GM19238 (cell line): Measurements from ENCODE around the gene FCHSD2.
"Not testable (repeated sequence)": the region's sequence is repeated elsewhere in the genome, so short reads cannot be mapped to it uniquely, and the experiment has no call there.

Experiments
- DNase-seq: peaks from one replicate; pipeline ENCODE4 v3.0.0; 2011; ENCODE audit warnings: low spot score; ENCODE audit not compliant: insufficient read length

The FCHSD2 gene

DNA sequence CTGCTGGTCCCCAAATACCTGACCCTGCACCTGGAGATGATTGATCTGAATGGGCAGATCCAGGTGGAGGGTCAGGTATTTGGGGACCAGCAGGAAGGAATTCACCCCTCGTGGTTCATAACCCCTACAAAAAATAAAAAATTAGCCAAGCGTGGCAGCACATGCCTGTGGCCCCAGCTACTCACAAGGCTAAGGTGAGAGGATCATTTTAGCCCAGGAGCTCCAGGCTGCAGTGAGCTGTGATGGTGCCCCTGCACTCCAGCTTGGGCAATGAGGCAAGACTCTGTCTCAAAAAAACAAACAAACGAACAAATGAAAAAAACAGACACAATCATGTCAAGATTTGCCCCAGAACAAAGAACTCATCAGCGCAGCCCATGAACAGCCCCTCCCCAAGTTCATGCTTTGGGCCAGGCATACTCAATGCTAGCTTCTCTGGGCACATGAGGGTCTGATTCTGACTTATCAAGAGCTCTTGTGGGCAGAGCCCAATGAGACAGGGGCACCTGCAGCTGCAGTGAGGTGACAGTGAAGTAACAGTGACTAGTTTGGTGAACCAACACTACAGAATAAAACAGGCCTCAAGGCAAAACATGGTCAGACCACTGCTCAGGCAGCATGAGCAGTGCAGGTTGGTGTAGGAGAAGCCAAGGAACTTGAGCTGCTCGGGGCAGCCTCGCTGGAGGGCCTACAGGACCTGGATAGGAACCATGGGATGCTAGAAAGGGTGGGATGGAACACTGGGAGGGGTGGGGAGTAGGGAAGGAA lies 10.2 kb upstream of the FCHSD2 start:
- no peak for DNase-seq

DNA sequence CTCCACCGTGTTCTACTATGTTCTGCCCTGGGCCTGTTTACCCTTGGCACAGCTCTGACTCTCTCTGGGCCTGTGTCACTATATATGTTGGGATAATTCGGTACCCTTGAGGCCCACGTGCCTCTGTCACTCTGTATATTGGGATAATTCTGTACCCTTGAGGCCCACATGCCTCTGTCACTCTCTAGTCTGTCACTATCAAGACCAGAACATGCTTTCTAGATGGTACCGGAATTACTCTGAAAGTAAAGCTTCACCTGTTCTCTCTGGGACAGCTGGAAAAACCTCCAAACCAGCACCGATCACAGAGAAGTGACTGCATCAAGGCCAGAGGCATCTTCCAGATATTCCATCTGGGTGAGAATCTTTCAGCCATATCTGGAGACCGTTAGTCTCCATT lies 9.3 kb upstream of the FCHSD2 start:
- DNase-seq: no peak

- no peak for DNase-seq
These were observed 7.0 kb upstream of the FCHSD2 start for GRCh38 chr11:73149105-73149504.

- no peak for DNase-seq
These were observed 5.9 kb upstream of the FCHSD2 start for GRCh38 chr11:73147771-73148681.

- DNase-seq: no peak
These were observed 4.0 kb upstream of the FCHSD2 start for GRCh38 chr11:73145986-73146575.

GRCh38 chr11:73143126-73143838 lies 1.2 kb upstream of the FCHSD2 start:
- no peak for DNase-seq

DNA sequence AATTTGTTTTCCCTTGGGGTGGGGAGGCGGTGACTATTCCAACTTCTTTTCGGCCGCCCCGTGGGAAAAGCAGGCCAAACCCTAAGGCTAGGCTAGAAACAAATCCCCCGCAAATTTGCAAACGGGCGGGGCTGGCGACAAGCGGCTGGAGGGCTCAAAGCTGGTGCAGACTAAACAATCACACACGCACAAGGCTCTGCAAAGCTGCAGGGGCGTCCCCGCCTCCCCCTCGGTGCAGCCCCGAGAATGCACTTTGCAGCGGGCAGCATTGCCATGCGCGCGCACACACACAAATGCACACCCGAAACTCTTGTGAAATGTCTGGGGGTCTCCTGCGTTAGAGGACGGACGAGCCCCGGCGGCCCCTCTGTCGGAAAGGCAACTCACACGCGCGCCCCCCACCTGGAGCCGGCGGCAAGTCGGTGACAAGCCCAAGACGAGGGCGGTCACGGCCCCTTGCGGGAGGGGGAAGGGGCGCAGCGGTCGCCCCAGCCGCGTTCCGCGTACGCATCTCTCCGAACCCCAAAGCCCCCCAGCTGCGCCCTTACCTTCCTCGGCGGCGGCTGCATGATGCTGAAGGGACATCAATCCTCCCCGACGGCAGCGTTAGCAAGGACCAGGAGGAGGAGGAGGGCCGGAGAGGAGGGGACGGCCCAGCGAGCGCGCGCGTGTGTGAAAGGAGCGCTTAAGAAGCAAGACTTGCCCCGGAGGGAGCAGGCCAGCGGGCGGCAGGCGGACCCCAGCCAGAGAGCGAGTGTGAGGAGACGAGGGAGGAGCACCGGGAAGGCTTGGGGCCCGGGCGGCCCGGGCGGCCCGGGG lies 600 bp downstream of the FCHSD2 start:
- peak; percentile 41 for DNase-seq

DNA sequence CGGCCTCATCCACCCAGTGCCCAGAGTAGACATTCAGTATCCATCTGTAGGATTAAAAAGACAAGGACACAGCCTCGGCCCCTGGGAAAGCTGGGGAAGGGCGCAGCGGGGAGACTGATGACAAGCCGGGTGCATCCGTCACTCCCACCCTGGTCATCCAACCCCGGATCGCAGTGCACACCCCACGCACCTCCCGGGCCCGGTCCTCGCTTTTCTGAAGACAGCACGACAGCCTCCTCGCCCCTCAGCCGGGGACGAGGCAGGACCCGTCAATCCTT lies 1.1 kb downstream of the FCHSD2 start:
- DNase-seq: no peak

GRCh38 chr11:73140213-73141030 lies 1.7 kb downstream of the FCHSD2 start:
- DNase-seq: no peak

DNA sequence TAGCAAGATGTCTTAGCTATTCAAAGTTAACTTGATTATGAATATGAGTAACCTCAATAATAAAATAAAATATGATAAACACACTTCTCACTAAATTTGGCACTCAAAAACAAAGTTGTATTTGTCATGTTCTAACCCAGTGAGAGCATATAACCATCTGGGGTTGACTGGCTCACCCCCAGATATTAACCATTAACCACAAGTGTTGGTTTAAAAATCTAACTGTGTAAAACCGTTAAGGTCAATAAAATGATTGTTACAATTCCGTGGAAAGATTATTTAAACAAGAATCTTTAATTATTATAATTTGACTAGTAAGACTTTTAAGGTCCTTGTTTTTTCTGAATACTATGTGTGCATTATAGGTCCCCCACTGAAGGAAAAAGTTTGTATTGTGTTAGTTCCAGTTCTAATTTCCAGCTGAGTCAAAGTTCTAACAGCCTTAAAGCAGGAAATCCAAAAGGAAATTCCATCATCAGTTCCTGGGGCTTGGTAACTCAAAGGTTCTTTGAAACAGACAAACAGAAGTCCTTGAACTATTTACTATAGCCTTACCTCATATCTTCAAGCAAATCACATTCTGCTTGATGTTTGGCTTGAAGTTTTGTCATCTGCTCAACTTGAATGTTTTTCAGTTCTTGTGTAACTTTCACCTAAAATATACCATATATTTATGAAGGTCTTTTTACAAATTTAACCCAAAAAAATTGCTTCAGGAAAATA lies 2.5 kb downstream of the FCHSD2 start:
- no peak for DNase-seq

DNA sequence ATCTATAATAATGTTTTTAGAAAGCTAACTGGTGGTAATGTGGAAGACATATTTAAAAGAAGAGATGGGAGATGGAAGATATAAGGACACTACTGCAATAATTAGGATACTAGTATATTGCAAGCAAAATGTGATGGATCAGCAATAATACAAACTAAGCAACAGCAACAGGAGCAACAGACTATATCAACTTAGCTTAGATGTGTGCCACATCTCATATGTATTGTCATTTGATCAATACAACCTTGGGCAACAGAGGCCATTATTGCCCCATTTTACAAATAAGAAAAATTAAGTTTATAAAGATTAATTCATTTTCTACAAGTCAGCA lies 4.2 kb downstream of the FCHSD2 start:
- DNase-seq: no peak

DNA sequence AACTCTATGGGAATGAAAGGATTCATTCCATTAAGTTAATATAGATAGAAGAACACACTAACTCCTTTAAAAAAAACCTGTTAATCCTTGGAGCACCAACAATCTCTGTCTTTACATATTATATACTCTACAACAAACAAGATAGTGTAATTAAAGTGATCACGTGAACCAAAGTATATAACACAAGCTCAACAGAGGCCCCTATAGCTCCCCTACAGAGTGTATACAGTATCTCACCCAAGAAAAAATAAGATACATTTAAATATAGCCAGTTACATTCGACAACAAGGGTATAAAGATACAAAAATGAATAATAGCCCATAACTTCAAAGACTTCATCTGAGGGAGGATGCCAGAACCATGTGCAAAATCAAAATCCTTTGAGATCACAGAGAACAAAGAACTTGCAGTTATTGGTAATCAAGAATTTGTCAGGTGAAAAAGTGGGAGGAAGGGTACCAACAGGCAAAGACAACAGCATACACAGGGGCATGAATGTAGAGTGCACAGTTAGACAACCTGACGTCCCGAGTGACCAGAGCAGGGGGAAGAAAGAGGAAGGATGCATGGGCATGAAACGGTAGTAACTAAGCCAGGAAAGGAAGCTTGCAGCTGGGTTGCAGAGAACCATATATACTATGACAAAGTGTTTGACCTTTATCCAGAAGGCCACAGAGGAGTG lies 4.7 kb downstream of the FCHSD2 start:
- no peak for DNase-seq

- not testable (repeated sequence) for DNase-seq
These were observed 5.4 kb downstream of the FCHSD2 start for GRCh38 chr11:73136722-73137121.

GRCh38 chr11:73135346-73136284 lies 6.5 kb downstream of the FCHSD2 start:
- DNase-seq: no peak

DNA sequence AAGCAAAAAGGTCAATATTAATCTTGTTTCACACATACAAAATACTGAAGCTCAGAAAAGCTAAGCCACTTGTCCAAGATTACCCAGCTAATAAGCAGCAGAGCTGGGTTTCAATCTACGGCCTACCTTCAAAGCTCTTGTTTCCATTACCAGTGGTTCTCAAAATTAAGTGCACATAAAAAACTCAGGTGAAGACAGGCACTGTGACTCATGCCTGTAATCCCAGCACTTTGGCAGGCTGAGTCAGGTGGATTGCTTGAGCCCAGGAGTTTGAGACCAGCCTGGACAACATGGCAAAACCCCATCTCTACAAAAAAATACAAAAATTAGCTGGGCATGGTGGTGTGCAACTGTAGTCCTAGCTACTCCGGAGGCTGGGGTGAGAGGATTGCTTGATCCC lies 9.8 kb downstream of the FCHSD2 start:
- DNase-seq: not testable (repeated sequence)

- DNase-seq: no peak
These were observed 11.9 kb downstream of the FCHSD2 start for GRCh38 chr11:73130181-73130580.

DNA sequence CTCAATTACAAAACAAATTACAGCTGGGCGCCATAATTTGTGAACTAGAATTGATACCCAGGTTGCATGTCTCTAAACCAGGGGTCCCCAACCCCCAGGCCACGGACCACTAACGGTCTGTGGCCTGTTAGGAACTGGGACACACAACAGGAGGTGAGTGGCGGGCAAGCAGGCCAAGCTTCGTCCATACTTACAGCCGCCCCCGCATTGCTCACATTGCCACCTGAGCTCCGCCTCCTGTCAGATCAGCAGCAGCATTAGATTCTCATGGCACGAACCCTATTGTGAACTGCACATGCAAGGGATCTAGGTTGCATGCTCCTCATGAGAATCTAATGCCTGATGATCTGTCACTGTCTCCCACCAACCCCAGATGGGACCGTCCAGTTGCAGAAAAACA lies 12.9 kb downstream of the FCHSD2 start:
- no peak for DNase-seq
